Uterus (tissue), 2 donors: ENCODE data around the gene CREB5.

Experiments
- POLR2A ChIP-seq, 2 donors: fragments of 450-650 bp; IDR thresholded peaks; one replicate each; pipeline ENCODE4 v1.6.1; 2016; ENCODE audit warnings: antibody characterized with exemption in 2 of 2, mild to moderate bottlenecking in 1 of 2, moderate library complexity in 1 of 2
- TF ChIP-seq, protein P1 (sequence below), 4 experiments: fragments of 200-600 bp in 2 of 4; fragments of 450-650 bp in 2 of 4; sonication (generic) in 2 of 4; IDR thresholded peaks; one replicate each; pipeline ENCODE4 v1.5.1; 2016 to 2019; ENCODE audit warnings: antibody characterized with exemption in 4 of 4, mild to moderate bottlenecking in 2 of 4, moderate library complexity in 1 of 4

DNA sequence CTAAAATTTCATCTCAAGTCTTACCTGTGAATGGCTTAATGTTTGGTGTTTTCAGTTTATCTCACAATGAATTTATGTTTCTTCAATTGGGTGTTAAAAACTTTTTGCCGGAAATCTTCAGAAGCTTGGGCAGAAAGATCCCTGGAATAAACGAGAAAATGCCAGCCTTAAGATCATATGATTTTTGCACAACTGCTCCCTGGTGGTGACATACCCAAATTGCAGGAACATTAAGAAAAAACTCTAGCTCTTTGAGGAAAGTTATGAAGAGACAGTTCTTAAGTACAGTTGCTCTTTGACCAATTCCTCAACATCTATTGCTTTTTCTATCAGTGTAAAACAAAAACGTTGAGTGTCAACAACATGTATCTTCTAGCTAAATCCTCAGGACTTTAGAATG, 48.2 kb upstream of the CREB5 start:
- TF ChIP-seq, protein P1, sequence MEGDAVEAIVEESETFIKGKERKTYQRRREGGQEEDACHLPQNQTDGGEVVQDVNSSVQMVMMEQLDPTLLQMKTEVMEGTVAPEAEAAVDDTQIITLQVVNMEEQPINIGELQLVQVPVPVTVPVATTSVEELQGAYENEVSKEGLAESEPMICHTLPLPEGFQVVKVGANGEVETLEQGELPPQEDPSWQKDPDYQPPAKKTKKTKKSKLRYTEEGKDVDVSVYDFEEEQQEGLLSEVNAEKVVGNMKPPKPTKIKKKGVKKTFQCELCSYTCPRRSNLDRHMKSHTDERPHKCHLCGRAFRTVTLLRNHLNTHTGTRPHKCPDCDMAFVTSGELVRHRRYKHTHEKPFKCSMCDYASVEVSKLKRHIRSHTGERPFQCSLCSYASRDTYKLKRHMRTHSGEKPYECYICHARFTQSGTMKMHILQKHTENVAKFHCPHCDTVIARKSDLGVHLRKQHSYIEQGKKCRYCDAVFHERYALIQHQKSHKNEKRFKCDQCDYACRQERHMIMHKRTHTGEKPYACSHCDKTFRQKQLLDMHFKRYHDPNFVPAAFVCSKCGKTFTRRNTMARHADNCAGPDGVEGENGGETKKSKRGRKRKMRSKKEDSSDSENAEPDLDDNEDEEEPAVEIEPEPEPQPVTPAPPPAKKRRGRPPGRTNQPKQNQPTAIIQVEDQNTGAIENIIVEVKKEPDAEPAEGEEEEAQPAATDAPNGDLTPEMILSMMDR (IDR thresholded peaks at IDR 0.05), result no peak
- TF ChIP-seq POLR2A (IDR thresholded peaks at IDR 0.05), result no peak
